Activated CD8-positive, alpha-beta memory T cell treated with anti-CD3 and anti-CD28 coated beads, Interleukin-2, amount 50 U/mL, for 4 hours (primary cell): ENCODE measurements around the gene L3MBTL4.
"Not testable (repeated sequence)": the region's sequence is repeated elsewhere in the genome, so short reads cannot be mapped to it uniquely, and the experiment has no call there.

ENCODE experiments used
- DNase-seq: peaks from one replicate; pipeline ENCODE4 v3.0.0-alpha.2; 2020

L3MBTL4 gene

GRCh38 chr18:6414723-6415417 lies at the start of gene L3MBTL4:
Gene L3MBTL4 (minus strand): TSS chr18:6414911. CDS start chr18:6311625, 103,286 bp downstream.
- no peak for DNase-seq

- DNase-seq: no peak
Observed at GRCh38 chr18:6452194-6452593, 37.5 kb upstream of the L3MBTL4 start.

DNA sequence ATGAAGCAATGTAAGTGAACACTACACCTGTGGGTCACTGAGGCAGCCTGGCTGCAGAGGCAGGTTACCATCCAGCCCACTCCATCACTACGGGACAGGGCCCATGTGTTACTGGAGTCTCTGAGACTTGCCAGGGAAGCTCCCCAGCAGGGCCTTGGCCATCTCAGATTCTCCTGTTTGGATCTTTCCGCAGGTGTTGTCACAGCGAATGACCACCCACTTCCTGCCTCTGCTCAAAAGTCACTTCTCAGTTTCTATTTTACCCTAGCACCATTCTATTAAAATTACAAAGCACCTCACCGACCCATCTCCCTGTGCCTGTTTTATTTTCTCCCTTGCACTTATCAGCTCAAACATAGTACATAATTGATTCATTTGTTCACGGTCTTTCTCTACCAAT lies 34.5 kb upstream of the L3MBTL4 start:
- DNase-seq: no peak

DNA sequence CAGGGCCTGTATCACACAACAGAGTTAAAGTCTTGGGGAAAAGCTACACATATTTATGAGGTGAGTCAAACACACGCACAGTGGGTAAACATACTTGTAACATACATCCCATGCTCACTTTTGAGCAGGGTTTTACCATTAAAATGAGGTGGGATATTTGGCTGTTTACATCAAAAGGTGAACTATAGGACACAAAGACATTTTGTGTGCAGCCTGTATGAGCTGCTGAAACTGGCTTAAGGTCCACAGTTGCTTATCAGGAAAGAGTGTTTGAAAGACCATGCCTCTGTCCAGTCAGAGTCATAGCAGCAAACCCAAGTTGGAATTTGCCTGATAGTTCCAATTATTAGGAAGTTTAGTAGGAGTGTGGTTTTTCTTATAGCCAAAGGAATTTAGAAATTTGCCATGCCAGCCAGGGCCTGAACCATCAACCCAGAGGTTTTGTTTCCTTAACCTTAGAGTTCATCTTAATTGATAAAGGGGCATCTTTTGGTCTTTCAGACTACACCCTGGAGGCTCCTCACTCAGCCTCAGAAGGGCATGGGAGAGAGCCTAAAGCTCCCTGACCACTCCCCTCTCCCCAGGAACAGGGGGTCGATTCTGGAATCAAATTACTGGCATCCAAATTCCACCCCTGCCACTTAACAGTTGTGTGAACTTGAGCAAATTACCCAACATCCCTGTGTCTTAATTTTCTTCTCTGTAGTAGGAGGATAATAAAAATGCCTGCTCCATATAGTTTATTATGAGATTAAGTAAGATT lies 29.9 kb upstream of the L3MBTL4 start:
- DNase-seq: no peak

DNA sequence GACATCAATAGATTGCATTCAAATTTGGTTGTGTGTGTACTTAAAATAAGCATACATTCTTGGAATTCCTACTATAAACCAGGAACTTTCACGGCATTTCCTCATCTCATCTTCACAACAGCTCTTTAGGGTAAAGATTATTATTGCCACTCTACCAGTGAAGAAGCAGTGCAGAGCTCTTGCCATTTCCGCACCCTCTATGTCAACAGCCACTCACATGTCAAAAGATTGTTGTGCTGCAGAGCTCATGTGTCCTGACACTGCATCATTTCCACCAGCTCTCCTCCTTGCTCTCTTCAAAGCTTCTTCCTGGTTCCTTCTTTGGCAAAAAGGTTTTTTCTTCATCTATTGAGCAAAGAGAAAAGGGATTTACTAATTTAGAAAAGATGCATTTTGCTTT lies 26.5 kb upstream of the L3MBTL4 start:
- no peak for DNase-seq

DNA sequence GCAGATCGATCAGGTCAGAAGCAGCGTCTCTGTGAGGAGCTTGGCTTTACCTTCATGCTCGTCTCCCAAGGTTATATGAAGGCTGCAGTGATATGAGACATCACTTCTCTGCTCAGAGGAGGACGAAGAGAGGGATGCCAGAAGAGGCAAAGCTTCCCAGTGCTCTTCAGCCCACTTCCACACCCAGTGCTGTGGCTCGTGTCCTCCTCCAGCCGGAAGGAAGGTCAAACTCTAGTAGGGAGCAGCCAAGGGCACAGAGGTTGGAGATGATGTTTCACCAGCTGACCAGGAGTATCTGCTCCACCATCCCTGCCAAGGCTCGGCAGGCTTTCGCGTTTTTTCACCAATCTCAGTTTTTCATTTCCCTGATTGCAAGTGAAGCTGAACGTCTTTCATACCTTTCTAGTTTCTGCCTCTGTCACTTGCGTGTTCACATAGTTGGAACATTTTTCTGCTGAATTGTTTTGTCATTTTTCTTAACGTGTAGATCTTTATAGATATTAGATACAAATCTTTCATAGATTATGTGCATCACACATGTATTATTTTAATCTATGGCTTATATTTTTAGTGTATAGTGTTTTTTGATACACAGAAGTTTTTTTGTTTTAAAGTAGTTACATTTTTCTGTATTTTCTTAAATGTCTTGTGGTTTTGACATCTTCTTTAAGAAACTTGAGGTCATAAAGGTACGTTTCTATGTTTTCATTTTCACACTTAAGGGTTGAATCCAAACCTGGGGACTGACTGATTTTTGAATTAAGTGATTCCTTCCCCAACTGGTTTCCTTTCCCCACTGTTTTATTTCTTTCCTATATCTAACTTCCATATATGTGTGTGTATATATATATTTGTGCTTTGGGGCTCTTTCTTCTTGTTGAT lies 23.5 kb upstream of the L3MBTL4 start:
- no peak for DNase-seq

GRCh38 chr18:6435731-6436130 lies 21.0 kb upstream of the L3MBTL4 start:
- DNase-seq: no peak

DNA sequence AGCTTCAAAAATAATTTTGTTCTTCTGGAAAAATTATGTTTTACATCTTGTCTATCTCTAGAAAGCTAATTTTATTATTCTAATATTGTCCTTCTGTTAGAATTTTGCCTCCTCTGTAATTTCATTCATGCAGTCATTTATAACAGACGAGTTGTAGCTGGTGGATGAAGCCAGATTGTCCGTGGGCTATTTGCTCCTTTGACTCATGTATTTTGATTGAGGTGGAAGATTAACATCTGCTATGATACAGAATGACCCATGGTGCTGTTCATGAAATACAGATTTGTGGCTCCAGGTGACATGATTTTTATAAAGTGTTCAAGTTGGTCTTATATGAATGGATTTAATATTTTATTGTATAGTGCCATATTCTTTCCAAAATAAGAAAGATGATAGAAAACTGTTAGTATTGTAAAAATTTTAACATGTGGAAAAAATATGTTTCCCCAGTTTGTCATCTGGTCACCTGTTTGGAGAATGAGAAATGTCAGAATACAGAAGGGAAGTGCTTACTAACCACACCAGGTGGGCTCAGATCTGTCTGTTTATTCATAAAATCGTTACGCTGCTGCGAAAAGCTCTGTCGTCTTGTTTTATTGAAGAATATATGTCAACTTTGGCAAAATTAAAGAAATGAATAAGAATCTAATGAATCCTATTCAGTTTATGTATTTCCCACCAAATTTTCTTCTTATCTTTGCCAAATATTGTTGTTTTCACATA lies 20.4 kb upstream of the L3MBTL4 start:
- no peak for DNase-seq

GRCh38 chr18:6434481-6434880 lies 19.8 kb upstream of the L3MBTL4 start:
- no peak for DNase-seq

DNA sequence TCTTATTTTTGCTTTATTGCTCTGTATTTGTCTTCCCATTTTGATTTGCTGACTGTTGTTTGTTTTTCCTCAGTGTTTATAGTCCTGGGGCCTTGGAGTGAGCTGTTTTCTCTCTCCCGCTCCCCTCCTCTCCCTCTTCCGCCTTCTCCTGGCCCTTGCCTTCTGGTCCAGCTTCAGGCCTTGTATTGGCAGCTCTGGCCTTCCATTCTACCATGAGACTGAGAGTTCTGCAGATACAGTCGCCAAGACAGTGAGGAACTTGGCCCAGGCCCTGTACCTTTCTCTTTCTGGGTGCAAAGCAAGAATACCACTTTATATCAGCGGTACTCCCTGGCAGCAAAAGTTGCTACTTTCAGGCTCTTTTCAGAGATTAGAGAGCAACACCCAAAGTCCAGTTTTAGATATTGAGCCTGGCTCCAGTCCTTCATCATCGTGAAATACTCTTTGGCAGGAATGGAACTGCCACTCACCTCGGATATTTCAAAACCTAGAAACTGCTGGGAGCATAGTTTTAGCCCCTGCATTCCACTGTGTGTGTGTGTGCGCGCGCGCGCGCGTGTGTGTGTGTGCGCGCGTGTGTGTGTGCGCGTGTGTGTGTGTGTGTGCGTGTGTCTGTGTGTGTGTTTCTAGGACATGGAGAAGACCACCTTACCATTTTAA lies 17.1 kb upstream of the L3MBTL4 start:
- no peak for DNase-seq

- no peak for DNase-seq
Observed at GRCh38 chr18:6428851-6429395, 14.2 kb upstream of the L3MBTL4 start.

GRCh38 chr18:6427286-6427685 lies 12.6 kb upstream of the L3MBTL4 start:
- no peak for DNase-seq

DNA sequence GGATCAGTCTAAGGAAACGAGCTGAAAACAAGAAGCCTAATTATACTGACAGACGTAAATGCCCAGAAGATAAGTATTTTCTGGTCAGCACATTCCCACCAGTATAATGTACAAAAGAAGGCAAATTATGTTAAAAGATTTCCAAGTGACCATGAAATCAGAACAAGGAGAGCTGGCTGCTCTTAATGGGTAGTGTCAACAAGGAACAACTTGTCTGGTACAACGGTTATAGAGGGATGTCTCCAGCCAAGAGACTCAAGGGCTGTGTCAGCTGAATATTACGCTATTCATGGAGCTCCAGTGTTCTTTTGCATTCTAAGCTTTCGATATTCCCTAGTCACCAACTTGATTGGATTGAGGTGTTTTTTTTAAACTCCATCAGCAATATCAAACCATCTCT lies 8.6 kb upstream of the L3MBTL4 start:
- DNase-seq: no peak

DNA sequence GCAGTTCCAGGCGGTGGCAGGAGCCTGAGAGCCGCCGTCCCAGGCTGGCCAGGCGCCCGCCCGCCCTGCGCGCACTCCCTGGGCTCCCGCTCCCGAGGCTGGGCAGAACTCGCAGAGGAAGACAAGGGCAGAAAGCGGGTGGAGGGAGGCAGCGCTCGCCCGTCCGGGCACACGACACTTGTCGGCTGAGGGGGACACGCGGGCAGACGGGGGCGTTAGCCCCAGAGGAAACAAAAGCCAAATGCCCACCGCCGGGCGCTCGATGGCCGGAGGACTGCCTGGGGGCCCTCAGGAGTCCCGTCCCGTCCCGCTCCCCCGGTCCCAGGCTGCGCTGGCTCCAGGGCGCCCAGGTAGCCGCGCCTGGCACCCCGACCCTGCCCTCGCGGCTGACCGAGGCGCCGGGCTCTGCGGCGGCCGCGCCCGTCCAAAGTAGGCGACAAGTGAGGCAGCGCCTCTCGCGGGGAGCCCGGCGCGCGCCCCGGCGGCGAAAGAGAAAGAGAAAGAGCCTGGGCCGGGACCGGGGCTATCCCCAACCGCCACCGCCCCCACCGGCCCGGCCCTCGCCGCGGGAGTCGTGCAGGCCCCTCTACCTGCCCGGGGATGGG lies 491 bp downstream of the L3MBTL4 start:
- peak; percentile 15 for DNase-seq

GRCh38 chr18:6413579-6414117 lies 1.1 kb downstream of the L3MBTL4 start:
- no peak for DNase-seq

GRCh38 chr18:6412933-6413472 lies 1.7 kb downstream of the L3MBTL4 start:
- DNase-seq: no peak

GRCh38 chr18:6411382-6411781 lies 3.3 kb downstream of the L3MBTL4 start:
- DNase-seq: no peak

GRCh38 chr18:6409933-6410332 lies 4.8 kb downstream of the L3MBTL4 start:
- DNase-seq: no peak

- DNase-seq: not testable (repeated sequence)
Observed at GRCh38 chr18:6408543-6408942, 6.2 kb downstream of the L3MBTL4 start.

- DNase-seq: no peak
Observed at GRCh38 chr18:6406910-6407470, 7.7 kb downstream of the L3MBTL4 start.
